Measurements from ENCODE around the gene SLC1A6. TPM values are rescaled to one million over a fixed set of nuclear protein-coding genes. Genes with fewer than 3 reads are reported as not detected.
"Not testable (repeated sequence)": the region's sequence is repeated elsewhere in the genome, so short reads cannot be mapped to it uniquely, and the experiment has no call there.

SLC1A6 gene
- polyA plus RNA-seq, 1 donor = 0.31 TPM

- DNase-seq = no peak
- no CpG with 5 or more reads among the region's 3 CpGs for WGBS (ENCODE audit: insufficient coverage, low lambda C conversion rate)
Observed at GRCh38 chr19:14957464-14957863, 22.2 kb downstream of the SLC1A6 start.

GRCh38 chr19:14954071-14954655 is 25.5 kb downstream of the SLC1A6 start:
- Histone ChIP-seq H3K9me3 (ENCODE audit: control insufficient read depth, low read depth, low read length) (no peaks in the 10 kb centered on the region), H3K4me3 (ENCODE audit: low read length) (no peak overlapping the region), H3K4me1 (ENCODE audit: control insufficient read depth, insufficient read depth, low read length) (no peaks in the 10 kb centered on the region), H3K27me3 (ENCODE audit: control insufficient read depth, insufficient read depth, low read length) (no peaks in the 10 kb centered on the region), H3K36me3 (ENCODE audit: control insufficient read depth, insufficient read depth, low read length) (no peaks in the 10 kb centered on the region), H3K27ac (ENCODE audit: low read length) (no peak overlapping the region)
- DNase-seq = no peak
- WGBS (ENCODE audit: insufficient coverage, low lambda C conversion rate) = no CpG with 5 or more reads among the region's 24 CpGs

More at GRCh38 chr19:14957464-14957863, 22.2 kb downstream of the SLC1A6 start:
- Histone ChIP-seq H3K9me3 (ENCODE audit: control insufficient read depth, low read depth, low read length) (peaks cover 8% of the 10 kb centered on the region), H3K36me3 (ENCODE audit: control insufficient read depth, insufficient read depth, low read length) (no peaks in the 10 kb centered on the region), H3K4me1 (ENCODE audit: control insufficient read depth, insufficient read depth, low read length) (no peaks in the 10 kb centered on the region), H3K4me3 (ENCODE audit: low read length) (no peak overlapping the region), H3K27ac (ENCODE audit: low read length) (no peak overlapping the region), H3K27me3 (ENCODE audit: control insufficient read depth, insufficient read depth, low read length) (no peaks in the 10 kb centered on the region)

- WGBS (ENCODE audit: insufficient coverage, low lambda C conversion rate) = no CpG with 5 or more reads among the region's 11 CpGs
- H3K36me3 ChIP-seq (ENCODE audit: control insufficient read depth, insufficient read depth, low read length) = no peaks in the 10 kb centered on the region
- no peak overlapping the region for H3K27ac ChIP-seq (ENCODE audit: low read length)
- H3K4me3 ChIP-seq (ENCODE audit: low read length) = no peak overlapping the region
- no peak for DNase-seq
- no peaks in the 10 kb centered on the region for H3K27me3 ChIP-seq (ENCODE audit: control insufficient read depth, insufficient read depth, low read length)
- H3K4me1 ChIP-seq (ENCODE audit: control insufficient read depth, insufficient read depth, low read length) = no peaks in the 10 kb centered on the region
- no peaks in the 10 kb centered on the region for H3K9me3 ChIP-seq (ENCODE audit: control insufficient read depth, low read depth, low read length)
Observed at GRCh38 chr19:14952767-14953166, 26.9 kb downstream of the SLC1A6 start.

- no peaks in the 10 kb centered on the region for H3K27me3 ChIP-seq (ENCODE audit: control insufficient read depth, insufficient read depth, low read length)
- WGBS (ENCODE audit: insufficient coverage, low lambda C conversion rate) = no CpG with 5 or more reads among the region's 1 CpG
- no peak for DNase-seq
Observed at GRCh38 chr19:14950421-14950820, 29.2 kb downstream of the SLC1A6 start.

GRCh38 chr19:14949876-14950275 is 29.8 kb downstream of the SLC1A6 start:
- DNase-seq = no peak
- 40% methylated on average over 1 of the region's 8 CpGs for WGBS (ENCODE audit: insufficient coverage, low lambda C conversion rate)
- H3K27ac ChIP-seq (ENCODE audit: low read length) = no peak overlapping the region
- H3K4me1 ChIP-seq (ENCODE audit: control insufficient read depth, insufficient read depth, low read length) = no peaks in the 10 kb centered on the region
- H3K4me3 ChIP-seq (ENCODE audit: low read length) = no peak overlapping the region
- no peaks in the 10 kb centered on the region for H3K36me3 ChIP-seq (ENCODE audit: control insufficient read depth, insufficient read depth, low read length)
- no peaks in the 10 kb centered on the region for H3K27me3 ChIP-seq (ENCODE audit: control insufficient read depth, insufficient read depth, low read length)
- H3K9me3 ChIP-seq (ENCODE audit: control insufficient read depth, low read depth, low read length) = no peaks in the 10 kb centered on the region

More at GRCh38 chr19:14950421-14950820, 29.2 kb downstream of the SLC1A6 start:
- no peaks in the 10 kb centered on the region for H3K4me1 ChIP-seq (ENCODE audit: control insufficient read depth, insufficient read depth, low read length)
- H3K36me3 ChIP-seq (ENCODE audit: control insufficient read depth, insufficient read depth, low read length) = no peaks in the 10 kb centered on the region
- no peak overlapping the region for H3K4me3 ChIP-seq (ENCODE audit: low read length)
- H3K27ac ChIP-seq (ENCODE audit: low read length) = no peak overlapping the region
- no peaks in the 10 kb centered on the region for H3K9me3 ChIP-seq (ENCODE audit: control insufficient read depth, low read depth, low read length)

GRCh38 chr19:14949413-14949812 is 30.3 kb downstream of the SLC1A6 start:
- H3K4me1 ChIP-seq (ENCODE audit: control insufficient read depth, insufficient read depth, low read length); H3K36me3 ChIP-seq (ENCODE audit: control insufficient read depth, insufficient read depth, low read length); H3K9me3 ChIP-seq (ENCODE audit: control insufficient read depth, low read depth, low read length); H3K27me3 ChIP-seq (ENCODE audit: control insufficient read depth, insufficient read depth, low read length); H3K4me3 ChIP-seq (ENCODE audit: low read length); DNase-seq; H3K27ac ChIP-seq (ENCODE audit: low read length): not testable (repeated sequence)
- 100% methylated on average over 1 of the region's 10 CpGs for WGBS (ENCODE audit: insufficient coverage, low lambda C conversion rate)

GRCh38 chr19:14944456-14944855 is 35.2 kb downstream of the SLC1A6 start:
- Histone ChIP-seq H3K9me3 (ENCODE audit: control insufficient read depth, low read depth, low read length) (no peaks in the 10 kb centered on the region), H3K27ac (ENCODE audit: low read length) (no peak overlapping the region), H3K27me3 (ENCODE audit: control insufficient read depth, insufficient read depth, low read length) (no peaks in the 10 kb centered on the region), H3K4me3 (ENCODE audit: low read length) (no peak overlapping the region), H3K4me1 (ENCODE audit: control insufficient read depth, insufficient read depth, low read length) (no peaks in the 10 kb centered on the region), H3K36me3 (ENCODE audit: control insufficient read depth, insufficient read depth, low read length) (no peaks in the 10 kb centered on the region)
- no CpG with 5 or more reads among the region's 1 CpG for WGBS (ENCODE audit: insufficient coverage, low lambda C conversion rate)
- no peak for DNase-seq

GRCh38 chr19:14943601-14944000 is 36.1 kb downstream of the SLC1A6 start:
- no peaks in the 10 kb centered on the region for H3K27me3 ChIP-seq (ENCODE audit: control insufficient read depth, insufficient read depth, low read length)
- no peaks in the 10 kb centered on the region for H3K4me1 ChIP-seq (ENCODE audit: control insufficient read depth, insufficient read depth, low read length)
- H3K27ac ChIP-seq (ENCODE audit: low read length) = no peak overlapping the region
- WGBS (ENCODE audit: insufficient coverage, low lambda C conversion rate) = 76% methylated on average over 3 of the region's 4 CpGs
- H3K4me3 ChIP-seq (ENCODE audit: low read length) = no peak overlapping the region
- no peak for DNase-seq
- H3K9me3 ChIP-seq (ENCODE audit: control insufficient read depth, low read depth, low read length) = no peaks in the 10 kb centered on the region
- H3K36me3 ChIP-seq (ENCODE audit: control insufficient read depth, insufficient read depth, low read length) = no peaks in the 10 kb centered on the region

- Histone ChIP-seq H3K9me3 (ENCODE audit: control insufficient read depth, low read depth, low read length) (no peaks in the 10 kb centered on the region), H3K27ac (ENCODE audit: low read length) (no peak within 1 kb of the TSS), H3K4me3 (ENCODE audit: low read length) (no peak within 1 kb of the TSS), H3K4me1 (ENCODE audit: control insufficient read depth, insufficient read depth, low read length) (no peaks in the 10 kb centered on the region), H3K27me3 (ENCODE audit: control insufficient read depth, insufficient read depth, low read length) (no peaks in the 10 kb centered on the region), H3K36me3 (ENCODE audit: control insufficient read depth, insufficient read depth, low read length) (no peaks in the 10 kb centered on the region)
- DNase-seq = no peak
- no CpG with 5 or more reads among the region's 6 CpGs for WGBS (ENCODE audit: insufficient coverage, low lambda C conversion rate)
Observed at GRCh38 chr19:14941189-14941588, 38.5 kb downstream of the SLC1A6 start, which contains the start of gene OR7C2. Gene OR7C2 (plus strand): TSS chr19:14941489. CDS start chr19:14941489, 0 bp downstream.

- DNase-seq = no peak
- WGBS (ENCODE audit: insufficient coverage, low lambda C conversion rate) = no CpG with 5 or more reads among the region's 6 CpGs
- H3K4me3 ChIP-seq (ENCODE audit: low read length) = no peak overlapping the region
- no peaks in the 10 kb centered on the region for H3K36me3 ChIP-seq (ENCODE audit: control insufficient read depth, insufficient read depth, low read length)
- H3K27me3 ChIP-seq (ENCODE audit: control insufficient read depth, insufficient read depth, low read length) = no peaks in the 10 kb centered on the region
- no peak overlapping the region for H3K27ac ChIP-seq (ENCODE audit: low read length)
- H3K4me1 ChIP-seq (ENCODE audit: control insufficient read depth, insufficient read depth, low read length) = no peaks in the 10 kb centered on the region
- H3K9me3 ChIP-seq (ENCODE audit: control insufficient read depth, low read depth, low read length) = no peaks in the 10 kb centered on the region
Observed at GRCh38 chr19:14940266-14940665, 39.4 kb downstream of the SLC1A6 start.

- Histone ChIP-seq H3K9me3 (ENCODE audit: control insufficient read depth, low read depth, low read length) (no peaks in the 10 kb centered on the region), H3K36me3 (ENCODE audit: control insufficient read depth, insufficient read depth, low read length) (no peaks in the 10 kb centered on the region), H3K4me3 (ENCODE audit: low read length) (no peak overlapping the region), H3K27ac (ENCODE audit: low read length) (no peak overlapping the region), H3K4me1 (ENCODE audit: control insufficient read depth, insufficient read depth, low read length) (no peaks in the 10 kb centered on the region), H3K27me3 (ENCODE audit: control insufficient read depth, insufficient read depth, low read length) (no peaks in the 10 kb centered on the region)
- 80% methylated on average over 1 of the region's 1 CpG for WGBS (ENCODE audit: insufficient coverage, low lambda C conversion rate)
- DNase-seq = no peak
Observed at GRCh38 chr19:14933506-14933905, 46.2 kb downstream of the SLC1A6 start.

Data from large intestine (tissue), 3 donors.